OCI-LY7 (cell line): ENCODE data around the gene PGA5. TPM values are rescaled to one million over a fixed set of nuclear protein-coding genes. Genes with fewer than 3 reads are reported as not detected.

ENCODE experiments used
- BruUV-seq: library from RNA; stranded (reverse); fragments of 400-500 nt; replicated peaks from 2 replicates; lab custom pipeline; 2021; lab: Mats Ljungman, UMichigan
- CTCF ChIA-PET: fragments of 300-600 bp; sonication (Branson Sonifier 250); formaldehyde crosslinking; loops from one replicate; lab custom pipeline; 2022; ENCODE audit warnings: antibody characterized with exemption; ENCODE audit not compliant: unreplicated experiment; lab: Charles Lee
- POLR2A ChIA-PET: fragments of 300-600 bp; sonication (Branson Sonifier 250); formaldehyde crosslinking; loops from one replicate; lab custom pipeline; 2022; ENCODE audit warnings: antibody characterized with exemption; lab: Charles Lee
- DNase-seq: peaks from one replicate; pipeline ENCODE4 v3.0.0-alpha.2; 2015; ENCODE audit warnings: low spot score
- H2AFZ ChIP-seq: fragments of 200-600 bp; sonication (generic), shearing (Covaris generic); 2 replicates; pipeline ENCODE4 v1.6.1; 2014; ENCODE audit warnings: mild to moderate bottlenecking, antibody characterized with exemption, low read length, moderate library complexity
- H3K27ac ChIP-seq: fragments of 200-600 bp; sonication (generic); 2 replicates; pipeline ENCODE4 v1.5.1; 2014; ENCODE audit warnings: mixed run types, low read depth, mild to moderate bottlenecking, moderate library complexity, low read length, inconsistent platforms; ENCODE audit not compliant: poor library complexity, severe bottlenecking
- H3K36me3 ChIP-seq: fragments of 200-600 bp; sonication (generic); 2 replicates; pipeline ENCODE4 v1.6.1; 2014; ENCODE audit warnings: mild to moderate bottlenecking, antibody characterized with exemption, low read length, moderate library complexity, mixed read lengths; ENCODE audit not compliant: insufficient read depth
- H3K4me1 ChIP-seq: fragments of 200-600 bp; sonication (generic); 2 replicates; pipeline ENCODE4 v1.5.1; 2014; ENCODE audit warnings: mild to moderate bottlenecking, low read length; ENCODE audit not compliant: insufficient read depth, poor library complexity, severe bottlenecking
- H3K4me2 ChIP-seq: fragments of 200-600 bp; sonication (generic); 2 replicates; pipeline ENCODE4 v1.6.1; 2014; ENCODE audit warnings: mild to moderate bottlenecking, low read length
- H3K4me3 ChIP-seq: fragments of 200-600 bp; sonication (generic); 2 replicates; pipeline ENCODE4 v1.5.1; 2014; ENCODE audit warnings: mild to moderate bottlenecking, low read depth, low read length; ENCODE audit not compliant: poor library complexity, severe bottlenecking
- H3K79me2 ChIP-seq: fragments of 200-600 bp; sonication (generic); 2 replicates; pipeline ENCODE4 v1.6.1; 2016; ENCODE audit warnings: low read depth, mild to moderate bottlenecking, low read length, moderate library complexity, mixed read lengths; ENCODE audit not compliant: insufficient read depth
- H3K9me2 ChIP-seq: fragments of 200-600 bp; sonication (generic); 2 replicates; pipeline ENCODE4 v1.6.1; 2016; ENCODE audit warnings: mild to moderate bottlenecking, low read length, mixed read lengths; ENCODE audit not compliant: insufficient read depth
- H3K9me3 ChIP-seq: fragments of 200-600 bp; sonication (generic); 2 replicates; pipeline ENCODE4 v1.6.1; 2014; ENCODE audit warnings: mild to moderate bottlenecking, mixed run types, low read length, mixed read lengths
- H4K20me1 ChIP-seq: fragments of 200-600 bp; sonication (generic); 2 replicates; pipeline ENCODE4 v1.6.1; 2014; ENCODE audit warnings: mild to moderate bottlenecking, antibody characterized with exemption, low read length, moderate library complexity, mixed read lengths; ENCODE audit not compliant: insufficient read depth
- CTCF ChIP-seq: fragments of 200-600 bp; sonication (generic); conservative IDR thresholded peaks from 2 replicates; pipeline ENCODE4 v1.5.1; 2014; ENCODE audit warnings: mild to moderate bottlenecking, antibody characterized with exemption, low read length, moderate library complexity, mixed read lengths
- EZH2phosphoT487 ChIP-seq: fragments of 200-600 bp; sonication (generic); IDR thresholded peaks from 2 replicates; pipeline ENCODE4 v1.6.1; 2018; ENCODE audit warnings: low read depth, borderline replicate concordance, mild to moderate bottlenecking, mixed run types, antibody characterized with exemption, low read length, moderate library complexity, mixed read lengths
- intact Hi-C: fragments of 100-400 bp; cut with micrococcal nuclease; formaldehyde crosslinking; loops from one replicate; pipeline ENCODE4 v1.10.0; 2022; ENCODE audit not compliant: unreplicated experiment
- total RNA-seq, 2 experiments: library from RNA; depleted of rRNA in 1 of 2; stranded (reverse); fragments of >200 nt in 1 of 2; shearing (Covaris generic) in 1 of 2; gene quantifications; 2 replicates each; pipeline ENCODE4 v1.2.3, GENCODE V29; 2014 to 2022

Gene PGA5
- total RNA-seq, 2 experiments from 2014 or later: not detected

- Histone ChIP-seq H3K9me2 (no peaks in the 10 kb centered on the region), H3K4me2 (no peak overlapping the region), H3K36me3 (no peaks in the 10 kb centered on the region), H3K4me1 (no peaks in the 10 kb centered on the region), H2AFZ (no peak overlapping the region), H3K4me3 (no peak overlapping the region), H4K20me1 (no peaks in the 10 kb centered on the region), H3K79me2 (no peaks in the 10 kb centered on the region), H3K27ac (no peak overlapping the region), H3K9me3 (no peaks in the 10 kb centered on the region)
- DNase-seq: no peak
- intact Hi-C loops: no loop called here
- CTCF ChIA-PET: no interaction called here
- no TSS peak for BruUV-seq
- TF ChIP-seq CTCF (no peak), EZH2phosphoT487 (no peak)
- POLR2A ChIA-PET: no interaction called here
These were observed 27.7 kb downstream of the PGA5 start for GRCh38 chr11:61268588-61269250.

GRCh38 chr11:61270354-61271076 is 29.5 kb downstream of the PGA5 start:
- Histone ChIP-seq H4K20me1 (no peaks in the 10 kb centered on the region), H3K79me2 (no peaks in the 10 kb centered on the region), H3K4me2 (no peak overlapping the region), H3K4me1 (no peaks in the 10 kb centered on the region), H3K4me3 (no peak overlapping the region), H2AFZ (no peak overlapping the region), H3K36me3 (no peaks in the 10 kb centered on the region), H3K27ac (no peak overlapping the region), H3K9me3 (no peaks in the 10 kb centered on the region), H3K9me2 (no peaks in the 10 kb centered on the region)
- intact Hi-C loops: no loop called here
- TF ChIP-seq CTCF (no peak), EZH2phosphoT487 (no peak)
- POLR2A ChIA-PET: interaction anchor here (0.7 kb wide), 1 partner anchor 84 kb away, joined by 3 read pairs; no protein-coding TSS in a partner anchor
- CTCF ChIA-PET: no interaction called here
- BruUV-seq: no TSS peak
- no peak for DNase-seq

GRCh38 chr11:61272731-61273130 is 31.8 kb downstream of the PGA5 start:
- H3K36me3 ChIP-seq: no peaks in the 10 kb centered on the region
- no peak overlapping the region for H3K4me3 ChIP-seq
- no peak overlapping the region for H3K4me2 ChIP-seq
- H3K4me1 ChIP-seq: no peaks in the 10 kb centered on the region
- no TSS peak for BruUV-seq
- ChIA-PET CTCF (no interaction called here), POLR2A (interaction anchor here (0.7 kb wide), 1 partner anchor 16 kb away, joined by 3 read pairs; no protein-coding TSS in a partner anchor)
- H3K9me3 ChIP-seq: no peaks in the 10 kb centered on the region
- H3K79me2 ChIP-seq: no peaks in the 10 kb centered on the region
- H3K27ac ChIP-seq: no peak overlapping the region
- H3K9me2 ChIP-seq: no peaks in the 10 kb centered on the region
- no peak overlapping the region for H2AFZ ChIP-seq
- no peaks in the 10 kb centered on the region for H4K20me1 ChIP-seq
- no peak for DNase-seq
- TF ChIP-seq CTCF (no peak), EZH2phosphoT487 (no peak)
- intact Hi-C loops: no loop called here
